Testis (tissue), 2 donors: ENCODE results near the gene ATP6V1E1.

Source experiments
- POLR2A ChIP-seq: fragments of 450-650 bp; IDR thresholded peaks from one replicate; pipeline ENCODE4 v1.6.1; 2017; ENCODE audit warnings: antibody characterized with exemption, mild to moderate bottlenecking, moderate library complexity
- TF ChIP-seq, protein P1 (sequence below), 3 experiments: fragments of 450-650 bp in 2 of 3; fragments of 200-600 bp in 1 of 3; sonication (generic) in 1 of 3; IDR thresholded peaks; one replicate each; pipeline ENCODE4 v1.5.1; 2016 to 2019; ENCODE audit warnings: antibody characterized with exemption in 3 of 3, mild to moderate bottlenecking in 2 of 3, moderate library complexity in 1 of 3

DNA sequence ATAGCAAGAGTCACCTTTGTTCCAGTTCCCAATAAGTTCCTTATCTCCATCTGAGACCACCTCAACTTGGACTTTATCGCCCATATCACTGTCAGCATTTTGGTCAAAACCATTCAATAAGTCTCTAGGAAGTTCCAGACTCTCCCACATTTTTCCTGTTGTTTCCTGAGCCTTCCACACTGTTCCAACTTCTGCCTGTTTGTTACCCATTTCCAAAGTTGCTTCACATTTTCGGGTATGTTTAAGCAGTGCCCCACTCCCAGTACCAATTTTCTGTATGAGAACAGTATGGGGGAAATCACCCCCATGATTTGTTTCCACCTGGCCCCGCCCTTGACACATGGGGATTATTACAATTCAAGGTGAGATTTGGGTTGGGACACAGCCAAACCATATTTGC is 36.7 kb upstream of the ATP6V1E1 start:
- TF ChIP-seq, protein P1, sequence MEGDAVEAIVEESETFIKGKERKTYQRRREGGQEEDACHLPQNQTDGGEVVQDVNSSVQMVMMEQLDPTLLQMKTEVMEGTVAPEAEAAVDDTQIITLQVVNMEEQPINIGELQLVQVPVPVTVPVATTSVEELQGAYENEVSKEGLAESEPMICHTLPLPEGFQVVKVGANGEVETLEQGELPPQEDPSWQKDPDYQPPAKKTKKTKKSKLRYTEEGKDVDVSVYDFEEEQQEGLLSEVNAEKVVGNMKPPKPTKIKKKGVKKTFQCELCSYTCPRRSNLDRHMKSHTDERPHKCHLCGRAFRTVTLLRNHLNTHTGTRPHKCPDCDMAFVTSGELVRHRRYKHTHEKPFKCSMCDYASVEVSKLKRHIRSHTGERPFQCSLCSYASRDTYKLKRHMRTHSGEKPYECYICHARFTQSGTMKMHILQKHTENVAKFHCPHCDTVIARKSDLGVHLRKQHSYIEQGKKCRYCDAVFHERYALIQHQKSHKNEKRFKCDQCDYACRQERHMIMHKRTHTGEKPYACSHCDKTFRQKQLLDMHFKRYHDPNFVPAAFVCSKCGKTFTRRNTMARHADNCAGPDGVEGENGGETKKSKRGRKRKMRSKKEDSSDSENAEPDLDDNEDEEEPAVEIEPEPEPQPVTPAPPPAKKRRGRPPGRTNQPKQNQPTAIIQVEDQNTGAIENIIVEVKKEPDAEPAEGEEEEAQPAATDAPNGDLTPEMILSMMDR (IDR thresholded peaks at IDR 0.05) = no peak
- no peak for TF ChIP-seq POLR2A
